CD14-positive monocyte (primary cell): ENCODE measurements around the gene ZNF385B. TPM values are rescaled to one million over a fixed set of nuclear protein-coding genes. Genes with fewer than 3 reads are reported as not detected.

Source experiments
- DNase-seq, 3 donors: peaks; one replicate each; pipeline ENCODE4 v3.0.0-alpha.2; 2011 to 2022
- H2AFZ ChIP-seq: 2 replicates; pipeline ENCODE4 v1.6.0; 2012; ENCODE audit warnings: mild to moderate bottlenecking, low read depth, low read length, inconsistent platforms; ENCODE audit not compliant: insufficient read depth, poor library complexity, severe bottlenecking
- H3K27ac ChIP-seq, 2 donors: 1 replicate in 1 of 2; 2 replicates in 1 of 2; pipeline ENCODE4 v1.5.1; 2012 to 2013; ENCODE audit warnings: low read length in 2 of 2, control low read depth in 1 of 2, inconsistent platforms in 1 of 2, low read depth in 1 of 2, mild to moderate bottlenecking in 1 of 2
- H3K27me3 ChIP-seq, 2 donors: one replicate each; pipeline versions ENCODE4 v1.6.0 to v1.6.1; 2011 to 2013; ENCODE audit warnings: low read length in 2 of 2; ENCODE audit not compliant: control insufficient read depth in 2 of 2, insufficient read depth in 2 of 2
- H3K36me3 ChIP-seq, 2 donors: replicated peaks in 1 of 2; 1 replicate in 1 of 2; 2 replicates in 1 of 2; pipeline versions ENCODE4 v1.5.1 to v1.6.1; 2012 to 2013; ENCODE audit warnings: low read length in 2 of 2, control low read depth in 1 of 2, inconsistent platforms in 1 of 2, mild to moderate bottlenecking in 1 of 2; ENCODE audit not compliant: insufficient read depth in 2 of 2, control insufficient read depth in 1 of 2
- H3K4me1 ChIP-seq, 2 donors: 1 replicate in 1 of 2; 2 replicates in 1 of 2; pipeline versions ENCODE4 v1.5.1 to v1.6.1; 2012 to 2013; ENCODE audit warnings: low read length in 2 of 2, control low read depth in 1 of 2, inconsistent platforms in 1 of 2, mild to moderate bottlenecking in 1 of 2, moderate library complexity in 1 of 2; ENCODE audit not compliant: insufficient read depth in 2 of 2, control insufficient read depth in 1 of 2
- H3K4me2 ChIP-seq: replicated peaks from 2 replicates; pipeline ENCODE3; 2012; ENCODE audit warnings: low read length, moderate library complexity, mild to moderate bottlenecking; ENCODE audit not compliant: poor library complexity, severe bottlenecking; ENCODE audit errors: extremely low read depth
- H3K4me3 ChIP-seq, 3 experiments: fragments of 200-600 bp in 1 of 3; sonication (generic) in 1 of 3; replicated peaks in 1 of 3; 1 replicate in 2 of 3; 2 replicates in 1 of 3; pipeline ENCODE4 v1.5.1; 2011 to 2013; ENCODE audit warnings: low read length in 3 of 3, mild to moderate bottlenecking in 3 of 3, control low read depth in 2 of 3, low read depth in 2 of 3, inconsistent platforms in 1 of 3, moderate library complexity in 1 of 3
- H3K79me2 ChIP-seq: 2 replicates; pipeline ENCODE4 v1.6.0; 2012; ENCODE audit warnings: mild to moderate bottlenecking, control low read depth, inconsistent platforms, low read length, moderate library complexity; ENCODE audit not compliant: insufficient read depth
- H3K9ac ChIP-seq: 2 replicates; pipeline ENCODE4 v1.6.0; 2017; ENCODE audit warnings: low read length, mild to moderate bottlenecking; ENCODE audit not compliant: insufficient read depth, poor library complexity, severe bottlenecking
- H3K9me3 ChIP-seq, 2 donors: replicated peaks in 1 of 2; 1 replicate in 1 of 2; 2 replicates in 1 of 2; pipeline versions ENCODE4 v1.5.1 to v1.6.1; 2012 to 2013; ENCODE audit warnings: low read length in 2 of 2, control low read depth in 1 of 2; ENCODE audit not compliant: control insufficient read depth in 1 of 2, insufficient read depth in 1 of 2
- H4K20me1 ChIP-seq: 2 replicates; pipeline ENCODE4 v1.6.0; 2012; ENCODE audit warnings: mild to moderate bottlenecking, low read length, control low read depth, moderate library complexity; ENCODE audit not compliant: insufficient read depth
- H3K27ac Mint-ChIP-seq, 7 donors: one replicate each; pipeline ENCODE4 v1.8.0; 2020; ENCODE audit warnings: mild to moderate bottlenecking in 7 of 7, mixed read lengths in 7 of 7, moderate library complexity in 6 of 7, inconsistent platforms in 2 of 7
- H3K27me3 Mint-ChIP-seq, 3 donors: one replicate each; pipeline ENCODE4 v1.8.0; 2021 to 2022; ENCODE audit warnings: low read depth in 3 of 3, mild to moderate bottlenecking in 3 of 3, mixed read lengths in 3 of 3, moderate library complexity in 3 of 3, inconsistent platforms in 1 of 3
- H3K36me3 Mint-ChIP-seq, 2 donors: one replicate each; pipeline ENCODE4 v1.8.0; 2020; ENCODE audit warnings: mixed read lengths in 2 of 2, inconsistent platforms in 1 of 2, mild to moderate bottlenecking in 1 of 2
- H3K4me1 Mint-ChIP-seq: one replicate; pipeline ENCODE4 v1.8.0; 2020; ENCODE audit warnings: mild to moderate bottlenecking, mixed read lengths
- H3K4me3 Mint-ChIP-seq, 2 donors: one replicate each; pipeline ENCODE4 v1.8.0; 2020; ENCODE audit warnings: mild to moderate bottlenecking in 2 of 2, mixed read lengths in 2 of 2, moderate library complexity in 1 of 2
- H3K9me3 Mint-ChIP-seq, 7 donors: one replicate each; pipeline ENCODE4 v1.8.0; 2020 to 2022; ENCODE audit warnings: mixed read lengths in 7 of 7, mild to moderate bottlenecking in 6 of 7, moderate library complexity in 6 of 7, inconsistent platforms in 2 of 7
- WGBS: methylation state at CpG from one replicate; pipeline ENCODE4 v1.1.5; 2013; ENCODE audit warnings: missing lambda C conversion rate; ENCODE audit not compliant: insufficient coverage; 5-methylcytosine and 5-hydroxymethylcytosine counted together
- intact Hi-C, 2 donors: fragments of 100-400 bp; cut with micrococcal nuclease; formaldehyde crosslinking; loops; one replicate each; pipeline versions ENCODE4 v1.15.0 to v1.15.1; 2023
- polyA plus RNA-seq, 3 donors: library from polyadenylated mRNA; depleted of rRNA in 1 of 3; unstranded in 2 of 3; stranded (reverse) in 1 of 3; fragments of 300-500 nt in 2 of 3; fragments of >200 nt in 1 of 3; fragmentation: Illumina TruSeq in 2 of 3; gene quantifications; 1 replicate in 2 of 3; 2 replicates in 1 of 3; pipeline ENCODE4 v1.2.3, GENCODE V29; 2012 to 2021
- TF ChIP-seq, protein P1 (sequence below): fragments of 200-600 bp; IDR thresholded peaks from one replicate; pipeline ENCODE4 v1.8.0; 2022; ENCODE audit warnings: antibody characterized with exemption, mild to moderate bottlenecking

ZNF385B gene
- polyA plus RNA-seq, 3 donors: not detected

DNA sequence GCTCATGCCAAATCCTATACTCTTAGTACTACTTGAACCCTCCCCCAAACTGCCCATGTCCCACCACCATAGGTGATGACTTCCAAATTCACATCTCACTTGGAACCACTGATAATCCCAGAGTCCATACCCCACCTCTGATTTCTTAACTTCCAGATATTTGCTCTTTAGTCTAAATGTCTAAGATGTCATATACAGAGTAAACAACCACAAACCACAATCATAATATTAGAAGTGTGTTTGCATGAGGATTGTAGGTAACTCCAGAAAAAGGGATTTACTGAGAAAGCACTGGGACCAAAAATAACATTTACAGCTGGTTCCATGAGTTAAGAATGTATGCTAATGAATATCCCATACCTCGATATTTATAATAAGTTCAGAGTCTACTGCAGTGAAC, 146.2 kb downstream of the ZNF385B start:
- H3K4me2 ChIP-seq: no peak overlapping the region
- H3K9ac ChIP-seq: no peak overlapping the region
- no peaks in the 10 kb centered on the region for H3K79me2 ChIP-seq
- H3K9me3 ChIP-seq: no peaks in the 10 kb centered on the region
- Mint-ChIP-seq H3K4me1 (no peaks in the 10 kb centered on the region), H3K4me3 (no peak overlapping the region), H3K36me3 (no peaks in the 10 kb centered on the region), H3K9me3 (peaks cover 0 to 5% (median 2%) of the 10 kb centered on the region in 7 donors), H3K27me3 (peaks cover 0 to 2% (median 2%) of the 10 kb centered on the region in 3 donors), H3K27ac (no peak overlapping the region)
- no peak overlapping the region for H3K4me3 ChIP-seq
- H3K4me1 ChIP-seq: no peaks in the 10 kb centered on the region
- intact Hi-C loops: no loop called here
- no peaks in the 10 kb centered on the region for H3K36me3 ChIP-seq
- no peaks in the 10 kb centered on the region for H3K27me3 ChIP-seq
- DNase-seq: no peak
- TF ChIP-seq, protein P1, sequence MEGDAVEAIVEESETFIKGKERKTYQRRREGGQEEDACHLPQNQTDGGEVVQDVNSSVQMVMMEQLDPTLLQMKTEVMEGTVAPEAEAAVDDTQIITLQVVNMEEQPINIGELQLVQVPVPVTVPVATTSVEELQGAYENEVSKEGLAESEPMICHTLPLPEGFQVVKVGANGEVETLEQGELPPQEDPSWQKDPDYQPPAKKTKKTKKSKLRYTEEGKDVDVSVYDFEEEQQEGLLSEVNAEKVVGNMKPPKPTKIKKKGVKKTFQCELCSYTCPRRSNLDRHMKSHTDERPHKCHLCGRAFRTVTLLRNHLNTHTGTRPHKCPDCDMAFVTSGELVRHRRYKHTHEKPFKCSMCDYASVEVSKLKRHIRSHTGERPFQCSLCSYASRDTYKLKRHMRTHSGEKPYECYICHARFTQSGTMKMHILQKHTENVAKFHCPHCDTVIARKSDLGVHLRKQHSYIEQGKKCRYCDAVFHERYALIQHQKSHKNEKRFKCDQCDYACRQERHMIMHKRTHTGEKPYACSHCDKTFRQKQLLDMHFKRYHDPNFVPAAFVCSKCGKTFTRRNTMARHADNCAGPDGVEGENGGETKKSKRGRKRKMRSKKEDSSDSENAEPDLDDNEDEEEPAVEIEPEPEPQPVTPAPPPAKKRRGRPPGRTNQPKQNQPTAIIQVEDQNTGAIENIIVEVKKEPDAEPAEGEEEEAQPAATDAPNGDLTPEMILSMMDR: no peak
- WGBS: no CpG with 5 or more reads among the region's 1 CpG
- no peak overlapping the region for H2AFZ ChIP-seq
- H3K27ac ChIP-seq: no peak overlapping the region
- no peaks in the 10 kb centered on the region for H4K20me1 ChIP-seq

DNA sequence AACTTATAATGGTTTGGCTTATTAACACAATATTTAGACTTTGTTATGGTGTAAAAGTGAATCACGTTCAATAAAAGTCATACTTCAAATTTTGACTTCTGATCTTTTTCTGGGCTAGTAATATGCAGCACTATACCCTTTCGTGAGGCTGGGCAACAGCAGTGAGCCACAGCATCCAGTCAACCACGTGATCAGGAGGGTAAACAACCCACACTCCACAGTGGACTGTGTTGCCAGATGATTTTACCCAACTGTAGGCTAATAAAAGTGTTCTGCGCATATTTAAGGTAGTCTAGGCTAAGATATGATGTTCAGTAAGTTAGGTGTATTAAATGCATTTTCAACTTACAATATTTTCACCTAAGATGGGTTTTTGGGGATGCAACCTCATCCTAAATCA, 148.6 kb downstream of the ZNF385B start:
- no peak overlapping the region for H2AFZ ChIP-seq
- Mint-ChIP-seq H3K27me3 (peaks cover 0 to 2% (median 0%) of the 10 kb centered on the region in 3 donors), H3K4me3 (no peak overlapping the region), H3K4me1 (no peaks in the 10 kb centered on the region), H3K9me3 (peaks cover 0 to 8% (median 2%) of the 10 kb centered on the region in 7 donors), H3K27ac (no peak overlapping the region), H3K36me3 (no peaks in the 10 kb centered on the region)
- no peak overlapping the region for H3K9ac ChIP-seq
- no peak overlapping the region for H3K27ac ChIP-seq
- H4K20me1 ChIP-seq: no peaks in the 10 kb centered on the region
- no peak for DNase-seq
- H3K9me3 ChIP-seq: peaks cover 0 to 6% of the 10 kb centered on the region in 2 donors
- H3K27me3 ChIP-seq: no peaks in the 10 kb centered on the region
- no peak overlapping the region for H3K4me2 ChIP-seq
- H3K4me1 ChIP-seq: no peaks in the 10 kb centered on the region
- no peaks in the 10 kb centered on the region for H3K36me3 ChIP-seq
- no peak overlapping the region for H3K4me3 ChIP-seq
- 100% methylated on average over 1 of the region's 4 CpGs for WGBS
- TF ChIP-seq, protein P1: no peak
- intact Hi-C loops: no loop called here
- no peaks in the 10 kb centered on the region for H3K79me2 ChIP-seq
